ENCODE results near the gene NAA16. TPM values are rescaled to one million over a fixed set of nuclear protein-coding genes. Genes with fewer than 3 reads are reported as not detected.

Gene NAA16
- total RNA-seq, 1 donor from 2014 or later, result 6.5 TPM

- H3K9me3 ChIP-seq (replicated peaks), result peaks cover 5% of the 10 kb centered on the region
- peak; percentile 50 for TF ChIP-seq CTCF (IDR thresholded peaks at IDR 0.05; ENCODE audit: borderline replicate concordance)
- no peak overlapping the region for H3K27ac ChIP-seq (replicated peaks)
- H3K27me3 ChIP-seq (ENCODE audit: low read depth), result no peaks in the 10 kb centered on the region
- H3K36me3 ChIP-seq, result no peaks in the 10 kb centered on the region
- no peak for DNase-seq
- intact Hi-C loops (cut with micrococcal nuclease), result loop anchor here (10.0 kb wide), 1 partner anchor 243 kb away; no protein-coding TSS in a partner anchor
- H3K4me3 ChIP-seq, result no peak overlapping the region
- H3K4me1 ChIP-seq, result no peaks in the 10 kb centered on the region
Observed at GRCh38 chr13:41411522-41411921, 100.5 kb downstream of the NAA16 start.

- intact Hi-C loops (cut with micrococcal nuclease), result loop anchor here (10.0 kb wide), 1 partner anchor 241 kb away; no protein-coding TSS in a partner anchor
- Histone ChIP-seq H3K36me3 (no peaks in the 10 kb centered on the region), H3K27ac (replicated peaks) (no peak overlapping the region), H3K9me3 (replicated peaks) (no peaks in the 10 kb centered on the region), H3K27me3 (ENCODE audit: low read depth) (no peaks in the 10 kb centered on the region), H3K4me3 (no peak overlapping the region), H3K4me1 (no peaks in the 10 kb centered on the region)
- no peak for TF ChIP-seq CTCF (IDR thresholded peaks at IDR 0.05; ENCODE audit: borderline replicate concordance)
- no peak for DNase-seq
Observed at GRCh38 chr13:41413872-41414271, 102.8 kb downstream of the NAA16 start.

- no peak overlapping the region for H3K27ac ChIP-seq (replicated peaks)
- H3K4me3 ChIP-seq, result no peak overlapping the region
- H3K36me3 ChIP-seq, result no peaks in the 10 kb centered on the region
- H3K4me1 ChIP-seq, result no peaks in the 10 kb centered on the region
- DNase-seq, result no peak
- no peak for TF ChIP-seq CTCF (IDR thresholded peaks at IDR 0.05; ENCODE audit: borderline replicate concordance)
- intact Hi-C loops (cut with micrococcal nuclease), result loop anchor here (10.0 kb wide), 1 partner anchor 239 kb away; no protein-coding TSS in a partner anchor
- no peaks in the 10 kb centered on the region for H3K9me3 ChIP-seq (replicated peaks)
- no peaks in the 10 kb centered on the region for H3K27me3 ChIP-seq (ENCODE audit: low read depth)
Observed at GRCh38 chr13:41416276-41416675, 105.2 kb downstream of the NAA16 start.

- no peaks in the 10 kb centered on the region for H3K9me3 ChIP-seq (replicated peaks)
- no peaks in the 10 kb centered on the region for H3K27me3 ChIP-seq (ENCODE audit: low read depth)
- H3K36me3 ChIP-seq, result no peaks in the 10 kb centered on the region
- intact Hi-C loops (cut with micrococcal nuclease), result loop anchor here (10.0 kb wide), 1 partner anchor 237 kb away; no protein-coding TSS in a partner anchor
- no peaks in the 10 kb centered on the region for H3K4me1 ChIP-seq
- no peak overlapping the region for H3K4me3 ChIP-seq
- H3K27ac ChIP-seq (replicated peaks), result no peak overlapping the region
- no peak for DNase-seq
- no peak for TF ChIP-seq CTCF (IDR thresholded peaks at IDR 0.05; ENCODE audit: borderline replicate concordance)
Observed at GRCh38 chr13:41418027-41418426, 107.0 kb downstream of the NAA16 start.

GRCh38 chr13:41418731-41419130, 107.7 kb downstream of the NAA16 start:
- no peak for TF ChIP-seq CTCF (IDR thresholded peaks at IDR 0.05; ENCODE audit: borderline replicate concordance)
- intact Hi-C loops (cut with micrococcal nuclease), result loop anchor here (10.0 kb wide), 1 partner anchor 236 kb away; no protein-coding TSS in a partner anchor
- DNase-seq, result no peak
- Histone ChIP-seq H3K36me3 (no peaks in the 10 kb centered on the region), H3K4me3 (no peak overlapping the region), H3K9me3 (replicated peaks) (no peaks in the 10 kb centered on the region), H3K4me1 (no peaks in the 10 kb centered on the region), H3K27ac (replicated peaks) (no peak overlapping the region), H3K27me3 (ENCODE audit: low read depth) (no peaks in the 10 kb centered on the region)
